Loucy (cell line): ENCODE results near the gene HEG1.

ENCODE experiments used
- EZH2phosphoT487 ChIP-seq: fragments of 200-600 bp; IDR thresholded peaks from 2 replicates; pipeline ENCODE4 v1.6.1; 2018; ENCODE audit warnings: antibody characterized with exemption, mild to moderate bottlenecking, moderate library complexity, borderline replicate concordance
- TF ChIP-seq, protein P1 (sequence below): fragments of 200-600 bp; sonication (generic); conservative IDR thresholded peaks from 2 replicates; pipeline ENCODE4 v1.5.1; 2014; ENCODE audit warnings: mild to moderate bottlenecking, antibody characterized with exemption, low read length

DNA sequence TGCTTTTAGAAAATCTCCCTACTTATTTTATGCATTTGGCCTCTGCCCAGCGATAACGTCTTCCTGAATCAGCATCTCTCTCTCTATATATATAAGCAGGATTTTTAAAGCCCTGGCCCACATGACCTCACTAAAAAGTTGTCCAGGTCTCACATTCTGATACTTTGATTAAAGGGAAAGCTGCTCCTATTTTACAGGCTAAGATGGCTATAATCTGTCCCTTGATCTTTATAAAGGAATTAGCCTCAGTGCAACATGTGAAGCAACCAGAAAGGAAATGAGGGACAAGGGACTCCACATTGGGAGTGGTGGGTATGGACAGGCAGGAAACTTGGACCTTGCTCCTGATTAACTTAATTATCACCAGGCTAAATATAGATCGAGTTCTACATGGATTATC is 95.7 kb downstream of the HEG1 start:
- TF ChIP-seq, protein P1, sequence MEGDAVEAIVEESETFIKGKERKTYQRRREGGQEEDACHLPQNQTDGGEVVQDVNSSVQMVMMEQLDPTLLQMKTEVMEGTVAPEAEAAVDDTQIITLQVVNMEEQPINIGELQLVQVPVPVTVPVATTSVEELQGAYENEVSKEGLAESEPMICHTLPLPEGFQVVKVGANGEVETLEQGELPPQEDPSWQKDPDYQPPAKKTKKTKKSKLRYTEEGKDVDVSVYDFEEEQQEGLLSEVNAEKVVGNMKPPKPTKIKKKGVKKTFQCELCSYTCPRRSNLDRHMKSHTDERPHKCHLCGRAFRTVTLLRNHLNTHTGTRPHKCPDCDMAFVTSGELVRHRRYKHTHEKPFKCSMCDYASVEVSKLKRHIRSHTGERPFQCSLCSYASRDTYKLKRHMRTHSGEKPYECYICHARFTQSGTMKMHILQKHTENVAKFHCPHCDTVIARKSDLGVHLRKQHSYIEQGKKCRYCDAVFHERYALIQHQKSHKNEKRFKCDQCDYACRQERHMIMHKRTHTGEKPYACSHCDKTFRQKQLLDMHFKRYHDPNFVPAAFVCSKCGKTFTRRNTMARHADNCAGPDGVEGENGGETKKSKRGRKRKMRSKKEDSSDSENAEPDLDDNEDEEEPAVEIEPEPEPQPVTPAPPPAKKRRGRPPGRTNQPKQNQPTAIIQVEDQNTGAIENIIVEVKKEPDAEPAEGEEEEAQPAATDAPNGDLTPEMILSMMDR, result no peak
- no peak for TF ChIP-seq EZH2phosphoT487
